ENCODE data around the gene PI4KA. TPM values are rescaled to one million over a fixed set of nuclear protein-coding genes. Genes with fewer than 3 reads are reported as not detected.

Gene PI4KA
- total RNA-seq, 6 experiments from 2014 or later: 35.3 to 55.4 (median 47.7) TPM

- intact Hi-C loops (cut with DNase I): no loop called here
- no peak for DNase-seq
- TF ChIP-seq POLR2A (IDR thresholded peaks at IDR 0.05) (no peak), CTCF (IDR thresholded peaks at IDR 0.05) (no peak)
- ATAC-seq: no peak
- 50% methylated on average over 10 of the region's 11 CpGs for WGBS (ENCODE audit: insufficient coverage, low coverage, low lambda C conversion rate, missing lambda C conversion rate)
- Histone ChIP-seq H3K4me1 (no peaks in the 10 kb centered on the region), H3K27ac (no peak overlapping the region), H3K4me3 (no peak overlapping the region), H3K27me3 (no peaks in the 10 kb centered on the region), H3K9me3 (no peaks in the 10 kb centered on the region), H3K36me3 (no peaks in the 10 kb centered on the region)
Measured at GRCh38 chr22:20658433-20659222, 200.0 kb downstream of the PI4KA start.

GRCh38 chr22:20657963-20658362 is 200.6 kb downstream of the PI4KA start:
- ATAC-seq: no peak
- no peaks in the 10 kb centered on the region for H3K9me3 ChIP-seq
- no peaks in the 10 kb centered on the region for H3K27me3 ChIP-seq
- H3K4me1 ChIP-seq: no peaks in the 10 kb centered on the region
- TF ChIP-seq CTCF (IDR thresholded peaks at IDR 0.05): no peak
- no peak for TF ChIP-seq POLR2A (IDR thresholded peaks at IDR 0.05)
- no peak overlapping the region for H3K4me3 ChIP-seq
- no peaks in the 10 kb centered on the region for H3K36me3 ChIP-seq
- intact Hi-C loops (cut with DNase I): no loop called here
- no peak overlapping the region for H3K27ac ChIP-seq
- no peak for DNase-seq
- whole genome bisulfite sequencing (ENCODE audit: insufficient coverage, low coverage, low lambda C conversion rate, missing lambda C conversion rate): 52% methylated on average over 5 of the region's 5 CpGs

Other genes with a start within 250 kb of the PI4KA start
- 100 to 1,000 TPM in 4 of 6 experiments, 10 to 100 TPM in 2; 49.7 to 615 (median 331) TPM for gene SERPIND1, start 84.7 kb downstream of the PI4KA start, total RNA-seq
- gene SNAP29, start 196 bp upstream of the PI4KA start, total RNA-seq: 10 to 100 TPM; 17.6 to 27.0 (median 22.4) TPM
- 10 to 100 TPM; 27.5 to 53.1 (median 35.2) TPM for gene CRKL, start 58.6 kb upstream of the PI4KA start, total RNA-seq
- gene AIFM3, start 108.4 kb upstream of the PI4KA start, total RNA-seq: 1 to 10 TPM in 3 of 6 experiments, under 1 TPM in 3; 0.37 to 1.4 (median 1.0) TPM
- 10 to 100 TPM; 22.7 to 33.3 (median 27.0) TPM for gene LZTR1, start 123.5 kb upstream of the PI4KA start, total RNA-seq
- gene THAP7, start 143.3 kb upstream of the PI4KA start, total RNA-seq: 10 to 100 TPM in 5 of 6 experiments, 1 to 10 TPM in 1; 9.3 to 32.5 (median 15.6) TPM
- 1 to 10 TPM in 1 of 6 experiments, under 1 TPM in 4, not detected in 1; 0.09 to 1.4 (median 0.42) TPM for gene P2RX6, start 156.4 kb upstream of the PI4KA start, total RNA-seq
- gene SLC7A4, start 173.8 kb upstream of the PI4KA start, total RNA-seq: under 1 TPM in 5 of 6 experiments, not detected in 1; 0.12 to 0.35 (median 0.18) TPM
- gene LRRC74B, start 187.1 kb upstream of the PI4KA start, total RNA-seq: not detected

Measured in right lobe of liver (tissue), 6 donors.